RKO (cell line): ENCODE measurements around the gene NTN5.
A peak's percentile ranks its signal among the peaks of the same experiment; 100 is the strongest.
"Not testable (repeated sequence)": the region's sequence is repeated elsewhere in the genome, so short reads cannot be mapped to it uniquely, and the experiment has no call there.

Experiments
- DNase-seq: peaks from one replicate; pipeline ENCODE4 v3.0.0-alpha.2; 2016; ENCODE audit warnings: low spot score

NTN5 gene

DNA sequence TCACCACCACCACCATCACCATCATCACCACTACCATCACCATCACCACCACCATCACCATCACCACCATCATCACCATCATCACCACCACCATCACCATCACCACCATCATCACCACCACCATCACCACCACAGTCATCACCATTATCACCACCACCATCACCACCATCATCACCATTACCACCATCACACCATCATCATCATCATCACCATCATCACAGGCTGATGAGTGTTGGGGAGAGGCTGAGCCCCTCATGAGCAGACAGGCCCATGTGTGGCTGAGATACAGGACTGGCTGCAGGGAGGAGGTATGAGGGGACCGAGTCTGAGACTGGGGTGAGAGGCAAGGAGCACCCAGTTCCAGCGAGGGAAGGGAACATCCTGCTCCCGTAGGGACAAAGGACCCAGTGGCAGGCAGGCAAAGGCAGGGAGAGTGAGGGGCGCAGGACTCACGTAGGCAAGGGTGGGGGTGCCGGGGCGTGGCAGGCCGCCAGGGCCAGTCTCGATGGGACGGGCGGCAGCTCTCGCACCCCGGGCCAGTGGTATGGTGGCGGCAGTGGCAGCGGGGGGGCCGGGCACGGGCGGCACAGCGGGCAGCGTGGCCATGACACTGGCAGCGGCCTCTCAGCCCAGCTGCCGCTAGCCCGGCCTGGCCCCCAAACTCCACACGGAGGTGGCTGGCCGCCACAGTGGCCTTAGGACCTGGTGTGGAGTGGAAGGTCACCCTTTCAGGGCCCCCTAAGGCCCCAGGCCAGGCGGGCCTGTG is 2.7 kb downstream of the NTN5 start:
- no peak for DNase-seq

DNA sequence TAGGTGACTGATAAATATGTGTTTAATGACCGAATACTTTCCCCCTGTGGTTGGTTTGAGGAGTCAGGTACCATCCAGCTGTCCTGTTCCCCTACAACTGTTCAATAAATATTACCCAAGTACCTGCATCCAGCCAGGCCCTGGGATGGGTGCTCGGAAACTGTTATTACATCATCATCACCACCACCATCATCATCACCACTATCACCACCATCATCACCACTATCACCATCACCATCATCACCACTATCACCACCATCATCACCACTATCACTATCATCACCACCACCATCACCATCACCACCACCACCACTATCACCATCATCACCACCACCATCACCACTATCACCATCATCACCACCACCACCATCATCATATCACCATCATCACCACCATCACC is 4.1 kb downstream of the NTN5 start:
- DNase-seq: no peak

DNA sequence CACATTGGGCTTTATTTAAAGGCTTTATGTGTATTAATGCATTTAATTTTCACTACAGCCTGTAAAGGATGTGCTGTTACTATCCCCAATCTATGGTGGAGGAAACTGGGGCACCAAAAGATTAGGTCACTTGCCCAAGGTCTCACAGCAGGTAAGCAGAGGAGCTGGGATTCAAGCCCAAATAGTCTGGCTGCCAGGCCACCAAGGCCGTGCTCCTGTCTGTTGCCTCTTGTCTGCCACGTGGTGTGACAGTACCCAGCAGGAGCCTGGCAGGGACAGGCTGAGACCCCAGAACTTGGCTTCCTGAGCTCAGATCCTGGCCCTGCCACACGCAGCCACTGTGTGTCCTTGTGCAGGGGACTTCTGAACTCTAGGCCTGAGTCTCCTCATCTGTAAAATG is 4.5 kb downstream of the NTN5 start:
- DNase-seq: no peak

DNA sequence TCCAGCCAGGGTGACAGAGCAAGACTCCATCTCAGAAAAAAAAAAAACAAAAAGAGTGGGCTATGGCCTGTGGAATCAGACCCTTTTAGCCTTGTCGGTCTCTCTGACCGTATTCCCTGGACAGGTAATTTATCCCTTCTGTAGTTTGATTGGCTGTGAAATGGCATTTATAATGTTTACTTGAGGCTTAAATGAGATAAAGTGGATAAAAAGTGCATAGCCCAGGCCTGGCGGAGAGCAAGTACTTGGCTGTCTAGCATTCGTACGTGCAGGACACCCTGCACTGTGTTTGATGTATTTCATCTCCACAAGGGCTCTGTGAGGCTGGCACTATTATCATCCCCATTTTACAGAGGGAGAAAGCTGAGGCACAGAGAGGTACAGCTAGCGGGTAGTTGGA is 7.0 kb downstream of the NTN5 start:
- no peak for DNase-seq

DNA sequence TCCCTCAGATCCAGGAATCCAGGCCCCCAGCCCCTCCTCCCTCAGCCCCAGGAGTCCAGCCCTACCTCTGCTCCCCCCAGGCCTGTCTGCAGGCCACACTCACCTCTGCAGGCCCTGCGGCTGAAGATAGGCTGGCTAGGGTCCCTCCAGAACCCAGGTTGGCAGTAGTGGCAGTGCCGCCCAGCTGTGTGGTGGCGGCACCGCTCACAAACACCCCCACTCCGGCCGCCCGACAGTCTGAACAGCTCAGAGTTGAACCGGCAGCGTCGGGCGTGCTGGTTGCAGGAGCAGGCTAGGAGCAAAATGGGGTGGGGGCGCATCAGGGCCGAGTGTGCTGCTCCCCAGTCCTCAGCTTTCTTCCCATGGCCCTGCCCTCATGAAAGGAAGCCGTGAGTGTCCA is 8.3 kb downstream of the NTN5 start:
- DNase-seq: no peak

DNA sequence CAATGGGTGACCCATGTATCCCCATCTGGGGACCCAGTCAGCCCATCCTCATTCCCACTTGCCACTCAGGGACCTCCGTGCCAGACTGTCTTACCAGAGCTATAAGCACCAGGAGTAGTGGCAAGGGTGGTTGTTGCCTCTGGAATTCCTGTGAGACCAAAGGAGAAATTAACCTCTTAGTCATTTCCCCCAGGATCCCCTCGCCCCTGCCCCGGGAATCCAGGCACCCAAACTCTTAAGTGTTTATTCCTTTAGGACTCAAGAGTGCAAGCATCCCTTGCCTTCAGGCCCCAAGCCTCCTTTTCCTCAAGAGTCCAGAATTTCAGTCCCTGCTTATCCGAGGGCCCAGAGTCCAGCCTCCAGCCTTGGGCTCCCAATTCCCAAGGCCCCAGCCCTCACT is 9.2 kb downstream of the NTN5 start:
- DNase-seq: no peak

DNA sequence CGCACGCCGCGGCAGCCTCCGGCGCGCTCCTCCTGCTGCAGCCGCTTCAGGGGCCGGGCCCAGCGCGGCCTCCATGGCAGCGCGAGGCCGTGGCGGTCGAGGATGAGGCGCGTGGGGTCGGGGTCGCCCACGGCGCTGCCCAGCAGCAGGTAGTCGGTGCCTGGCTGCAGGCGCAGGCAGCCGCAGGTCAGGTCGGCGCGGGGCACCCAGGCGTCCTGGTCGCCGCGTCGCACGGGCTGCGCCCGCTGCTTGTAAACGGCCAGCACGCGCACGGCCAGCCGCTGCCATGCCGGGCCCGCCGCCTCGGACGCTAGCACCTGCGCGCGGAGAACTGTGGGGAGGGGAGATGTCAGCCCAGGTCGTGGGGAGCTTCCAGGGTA is 11.1 kb downstream of the NTN5 start:
- DNase-seq: no peak

DNA sequence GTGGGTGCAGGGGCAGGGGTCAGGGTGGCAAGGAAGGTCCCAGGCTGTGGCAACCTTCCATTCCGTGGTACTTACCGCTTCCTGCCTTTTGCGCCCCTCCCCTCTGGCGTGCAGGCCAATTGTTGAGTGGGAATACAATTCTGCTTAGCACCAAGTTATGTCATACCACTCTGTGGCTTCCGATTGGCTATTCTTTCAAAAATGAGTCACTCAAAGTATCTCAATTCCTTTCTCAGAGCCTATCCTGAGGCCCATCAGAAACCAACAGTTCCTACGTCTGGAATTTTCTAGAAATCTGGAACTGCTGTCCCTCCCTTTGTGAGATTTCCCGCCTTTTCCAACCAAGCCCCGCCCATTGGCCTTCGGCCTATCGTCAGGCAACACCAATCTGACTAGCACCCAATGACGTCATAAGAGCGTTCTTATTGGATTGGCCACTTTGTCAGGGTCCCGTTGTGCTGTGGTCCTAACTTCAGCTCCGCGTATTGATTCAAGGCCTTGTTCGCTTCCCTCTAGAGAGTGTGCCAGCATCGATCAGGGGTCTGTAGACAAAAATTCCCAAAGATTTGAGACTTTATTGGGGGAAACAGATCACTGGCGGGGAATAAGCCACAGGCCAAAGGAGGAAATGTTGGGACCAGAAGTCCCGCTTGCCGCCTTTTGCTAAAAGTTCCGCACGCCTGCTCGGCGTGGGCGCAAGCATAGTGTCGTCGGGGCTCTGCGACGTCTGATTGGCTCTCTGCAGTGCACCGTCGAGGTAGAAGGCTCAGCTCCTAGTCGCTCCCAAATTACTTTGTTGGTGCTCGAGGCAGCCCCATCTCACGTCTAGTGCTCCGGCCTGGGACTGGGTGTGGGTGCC is 11.7 kb downstream of the NTN5 start:
- DNase-seq: peak; percentile 87

DNA sequence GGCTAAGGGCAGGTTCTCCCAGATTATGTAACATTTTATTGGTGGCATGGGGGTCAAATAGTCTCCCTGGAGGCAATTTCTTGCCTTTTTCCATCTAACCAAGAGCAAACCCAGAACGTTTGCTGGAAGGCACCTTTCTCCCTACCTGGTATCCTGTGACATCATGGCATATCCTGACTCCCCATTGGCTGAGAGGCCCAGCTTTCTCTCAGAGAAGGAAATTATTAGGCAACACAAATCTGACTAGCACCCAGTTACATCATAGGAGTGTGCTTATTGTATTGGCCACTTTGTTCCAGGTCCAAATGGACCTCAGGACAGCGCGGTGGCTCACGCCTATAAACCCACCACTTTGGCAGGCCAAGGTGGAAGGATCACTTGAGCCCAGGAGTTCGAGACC is 13.0 kb downstream of the NTN5 start:
- DNase-seq: no peak

DNA sequence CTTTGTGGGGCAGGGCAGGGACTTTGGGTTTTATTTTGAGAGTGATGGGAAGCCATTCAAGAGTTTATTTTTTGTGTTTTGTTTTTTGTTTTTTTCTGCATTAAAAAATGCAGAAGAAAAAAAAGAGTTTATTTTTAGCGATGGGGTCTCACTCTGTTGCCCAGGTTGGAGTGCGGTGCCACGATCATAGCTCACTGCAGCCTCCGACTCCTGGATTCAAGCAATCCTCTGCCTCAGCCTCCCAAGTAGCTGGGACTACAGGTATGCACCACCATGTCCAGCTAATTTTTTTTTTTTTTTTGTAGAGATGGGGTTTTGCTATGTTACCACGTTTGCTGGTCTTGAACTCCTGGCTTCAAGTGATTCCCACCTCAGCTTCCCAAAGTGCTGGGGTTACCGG is 14.3 kb downstream of the NTN5 start:
- DNase-seq: no peak

DNA sequence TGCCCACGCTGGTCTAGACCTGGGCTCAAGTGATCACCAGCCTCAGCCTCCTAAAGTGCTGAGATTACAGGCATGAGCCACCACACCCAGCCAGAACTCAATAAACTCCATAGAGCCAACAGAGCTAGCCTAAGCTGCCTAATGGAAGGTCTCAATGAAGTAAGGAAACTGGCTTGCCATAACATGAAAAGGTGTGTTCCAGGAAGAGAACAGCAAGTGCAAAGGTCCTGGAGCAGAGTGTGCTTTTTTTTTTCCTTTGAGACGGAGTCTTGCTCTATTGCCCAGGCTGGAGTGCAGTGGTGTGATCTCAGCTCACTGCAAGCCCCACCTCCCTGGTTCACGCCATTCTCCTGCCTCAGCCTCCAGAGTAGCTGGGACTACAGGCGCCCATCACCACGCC is 15.0 kb downstream of the NTN5 start:
- not testable (repeated sequence) for DNase-seq

DNA sequence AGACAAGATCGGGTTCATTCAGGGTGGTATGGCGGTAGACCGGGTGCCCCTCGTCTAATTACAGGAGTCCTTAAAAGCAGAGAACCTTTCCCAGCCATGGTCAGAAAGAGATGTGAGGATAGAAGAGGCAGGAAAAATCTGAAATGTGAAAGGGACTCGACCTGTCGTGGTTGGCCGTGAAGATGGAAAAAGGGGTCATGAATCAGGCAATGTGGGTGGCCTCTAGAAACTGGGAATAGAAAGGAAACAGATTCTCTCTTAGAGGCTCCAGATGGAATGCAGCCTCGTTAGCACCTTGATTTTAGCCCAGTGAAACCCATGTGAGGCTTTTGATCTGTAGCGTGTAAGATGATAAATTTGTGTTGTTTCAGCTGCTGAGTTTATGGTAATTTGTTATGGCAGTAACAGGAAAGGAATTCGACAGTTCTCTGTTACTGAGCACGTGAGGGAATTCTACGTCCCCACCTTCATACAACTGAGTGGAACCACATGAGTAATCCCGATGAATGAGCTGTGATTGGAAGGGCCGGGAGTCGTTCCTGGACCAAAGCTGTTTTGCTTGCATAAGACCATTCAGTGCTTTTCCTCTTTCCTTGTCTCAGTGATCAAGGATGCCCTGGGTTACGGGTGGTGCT is 15.9 kb downstream of the NTN5 start:
- DNase-seq: peak; percentile 73

DNA sequence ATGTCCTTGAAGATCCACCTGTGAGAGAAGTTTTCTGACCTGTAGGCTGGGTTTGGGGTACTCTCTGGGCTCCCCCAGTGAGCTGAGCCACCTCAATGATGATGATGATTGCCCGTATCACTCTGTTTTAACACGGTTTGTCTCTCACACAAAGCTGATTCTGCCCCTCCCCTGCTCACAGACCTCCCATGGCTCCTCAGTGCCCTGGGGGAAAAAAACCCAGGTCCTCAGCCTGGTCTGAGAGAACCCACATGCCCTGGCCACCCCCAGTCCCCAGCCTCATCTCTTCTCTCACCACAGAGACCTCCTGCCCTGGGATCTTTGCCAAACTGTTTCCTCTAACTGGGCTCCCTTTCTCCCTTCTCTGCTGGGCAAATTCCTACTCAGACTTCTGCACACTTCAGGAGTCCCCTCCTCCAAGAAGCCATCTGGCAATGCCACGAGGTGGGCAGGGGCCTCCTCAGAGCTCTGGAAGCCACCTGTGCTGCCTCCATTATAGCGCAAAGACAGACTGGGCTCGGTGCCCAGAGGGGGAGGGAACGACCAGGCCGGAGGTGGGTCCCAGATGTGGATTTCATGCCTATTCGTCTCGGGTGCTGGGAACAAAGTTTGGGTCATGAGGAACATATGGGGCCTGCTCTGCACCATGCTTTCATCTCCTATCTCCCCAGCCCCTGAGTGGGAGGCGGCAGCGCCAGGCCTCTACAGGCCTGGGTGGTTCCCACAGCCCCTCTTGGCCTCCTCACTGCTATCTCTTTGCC is 18.3 kb downstream of the NTN5 start:
- no peak for DNase-seq

DNA sequence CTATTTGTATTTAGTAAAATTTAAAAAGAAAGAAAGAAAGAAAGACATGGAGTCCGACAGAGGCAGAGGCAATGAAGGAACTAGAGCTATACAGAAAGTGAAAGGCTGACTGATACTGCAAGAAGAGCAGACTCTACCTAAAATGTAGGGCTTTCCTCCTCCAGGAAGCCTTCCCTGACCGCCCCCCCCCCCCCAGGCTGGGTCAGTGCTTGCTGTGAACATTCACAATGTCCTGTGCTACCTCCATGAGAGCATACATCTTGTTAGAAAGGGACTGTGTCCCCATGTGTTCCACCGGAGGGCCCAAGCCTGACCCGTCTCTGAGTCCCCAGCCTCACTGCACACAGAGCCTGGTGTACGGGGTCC is 21.2 kb downstream of the NTN5 start:
- DNase-seq: no peak

DNA sequence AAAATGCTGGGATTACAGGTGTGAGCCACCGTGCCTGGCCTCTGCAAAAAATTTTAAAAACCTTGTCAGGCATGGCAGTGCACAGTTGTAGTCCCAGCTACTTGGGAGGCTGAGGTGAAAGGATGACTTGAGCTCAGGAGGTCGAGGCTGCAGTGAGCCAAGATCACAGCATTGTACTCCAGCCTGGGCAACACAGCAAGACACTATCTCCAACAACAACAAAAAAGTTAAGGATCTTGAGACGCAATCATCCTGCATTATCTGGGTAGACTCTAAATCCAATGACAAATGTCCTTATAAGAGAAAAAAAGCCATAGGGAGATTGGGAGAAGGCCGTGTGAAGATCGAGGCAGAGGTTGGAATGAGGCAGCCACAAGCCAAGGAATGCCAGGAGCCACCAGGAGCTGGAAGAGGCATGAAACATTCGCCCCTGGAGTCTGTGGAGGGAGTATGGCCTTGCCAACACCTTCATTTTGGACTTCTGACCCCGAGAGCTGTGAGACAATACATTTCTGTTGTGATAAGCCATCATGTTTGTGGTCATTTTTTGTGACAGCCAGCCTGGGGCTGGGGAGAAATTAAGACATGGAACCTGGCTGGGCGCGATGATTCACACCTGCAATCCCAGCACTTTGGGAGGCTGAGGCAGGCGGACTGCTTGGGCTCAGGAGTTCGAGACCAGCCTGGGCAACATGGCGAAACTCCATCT is 21.7 kb downstream of the NTN5 start:
- no peak for DNase-seq

DNA sequence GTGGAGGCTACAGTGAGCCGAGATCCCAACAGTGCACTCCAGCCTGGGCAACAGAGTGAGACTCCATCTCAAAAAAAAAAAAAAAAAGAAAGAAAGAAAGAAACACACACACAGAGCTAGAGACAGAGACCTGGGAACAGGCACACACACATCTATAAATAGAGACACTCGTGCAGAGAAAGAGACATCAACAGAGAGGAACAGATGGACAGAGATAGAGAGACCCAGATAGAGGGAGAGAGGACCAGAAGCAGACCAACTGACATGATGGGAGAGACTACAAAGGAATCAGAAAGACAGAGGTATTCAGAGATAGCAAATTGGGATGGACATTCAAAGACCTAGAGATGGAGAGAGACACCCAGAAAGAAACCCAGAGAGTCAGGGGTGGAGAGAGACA is 24.7 kb downstream of the NTN5 start:
- no peak for DNase-seq

DNA sequence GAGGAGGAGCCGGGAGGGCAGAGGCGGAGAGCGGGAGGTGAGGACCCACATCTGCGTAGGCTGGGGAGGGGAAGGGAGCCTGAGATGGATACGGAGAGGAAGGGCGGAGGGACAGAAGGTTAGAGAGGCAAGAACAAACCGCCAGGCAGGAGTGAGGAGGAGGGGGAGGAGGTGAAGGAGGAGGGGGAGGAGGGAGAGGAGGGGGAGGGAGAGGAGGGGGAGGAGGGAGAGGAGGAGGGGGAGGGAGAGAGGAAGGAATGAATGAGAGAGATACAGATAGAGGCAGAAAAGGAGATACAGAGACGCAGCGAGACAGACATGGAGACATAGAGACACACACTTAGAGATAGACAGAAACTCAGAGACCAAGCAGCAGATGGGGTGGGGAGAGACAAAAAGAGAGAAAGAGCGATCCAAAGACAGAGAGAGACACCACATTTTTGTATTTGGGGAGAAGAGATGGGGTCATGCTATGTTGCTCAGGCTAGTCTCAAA is 26.0 kb downstream of the NTN5 start:
- no peak for DNase-seq

DNA sequence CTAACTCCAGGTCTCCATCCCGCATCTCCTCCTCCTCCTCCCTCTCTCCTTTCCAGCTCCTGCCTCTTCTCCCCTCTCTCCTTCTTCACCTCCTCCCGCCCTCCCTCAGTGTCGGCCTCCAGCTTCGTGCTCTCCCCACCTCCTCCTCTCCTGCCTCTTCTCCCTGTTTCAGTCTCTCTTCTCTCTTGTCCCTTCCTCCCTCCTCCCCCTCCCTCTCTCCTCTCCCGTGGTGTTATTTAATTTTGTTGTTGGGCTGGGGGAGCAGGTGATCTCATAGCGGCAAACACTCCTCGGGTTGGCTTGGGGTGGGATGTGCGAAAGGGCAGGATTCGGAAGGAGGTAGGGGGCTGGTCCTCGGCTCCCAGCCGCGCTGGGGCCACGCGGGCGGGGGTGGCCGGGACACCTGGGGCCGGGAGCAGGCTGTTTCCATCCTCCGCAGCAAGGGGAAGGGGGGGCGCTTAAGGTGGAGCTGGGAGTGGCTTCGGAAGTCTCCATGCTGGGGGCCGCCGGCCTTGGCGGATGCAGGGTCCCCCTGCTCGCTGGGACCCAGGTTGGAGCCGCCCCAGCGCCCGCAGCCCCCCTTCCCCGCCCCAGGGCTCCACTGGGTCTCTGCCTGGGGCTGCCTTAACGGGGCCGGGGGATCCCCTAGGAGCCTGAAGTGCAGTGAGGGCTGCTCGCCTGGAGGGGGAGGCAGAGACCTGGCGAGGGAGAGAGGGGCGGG is 26.7 kb downstream of the NTN5 start, which contains the start of gene CA11:
Gene CA11 (minus strand): TSS at position 187 of the 721 bp plus-strand sequence. CDS start 555 bp downstream, outside the sequence.
- DNase-seq: peak; percentile 86

DNA sequence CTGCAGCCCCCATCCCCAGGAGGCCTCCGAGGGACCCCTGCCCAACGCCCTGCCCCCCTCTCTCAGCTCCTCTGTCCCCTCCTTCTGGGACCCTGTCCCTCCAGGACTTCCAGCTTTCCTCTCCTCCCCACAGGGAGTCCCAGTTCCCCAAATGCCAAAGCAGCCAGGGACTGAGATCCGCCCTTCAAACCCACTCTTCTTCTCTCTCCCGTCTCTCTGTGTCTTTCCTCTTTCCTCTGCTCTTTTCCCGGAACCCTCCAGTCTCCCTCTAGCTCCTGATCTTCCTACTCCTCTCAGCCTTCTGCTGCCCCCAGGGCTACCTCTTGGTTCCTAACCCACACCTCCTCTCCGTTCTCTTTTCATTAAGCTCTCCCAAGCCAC is 27.2 kb downstream of the NTN5 start:
- DNase-seq: no peak

DNA sequence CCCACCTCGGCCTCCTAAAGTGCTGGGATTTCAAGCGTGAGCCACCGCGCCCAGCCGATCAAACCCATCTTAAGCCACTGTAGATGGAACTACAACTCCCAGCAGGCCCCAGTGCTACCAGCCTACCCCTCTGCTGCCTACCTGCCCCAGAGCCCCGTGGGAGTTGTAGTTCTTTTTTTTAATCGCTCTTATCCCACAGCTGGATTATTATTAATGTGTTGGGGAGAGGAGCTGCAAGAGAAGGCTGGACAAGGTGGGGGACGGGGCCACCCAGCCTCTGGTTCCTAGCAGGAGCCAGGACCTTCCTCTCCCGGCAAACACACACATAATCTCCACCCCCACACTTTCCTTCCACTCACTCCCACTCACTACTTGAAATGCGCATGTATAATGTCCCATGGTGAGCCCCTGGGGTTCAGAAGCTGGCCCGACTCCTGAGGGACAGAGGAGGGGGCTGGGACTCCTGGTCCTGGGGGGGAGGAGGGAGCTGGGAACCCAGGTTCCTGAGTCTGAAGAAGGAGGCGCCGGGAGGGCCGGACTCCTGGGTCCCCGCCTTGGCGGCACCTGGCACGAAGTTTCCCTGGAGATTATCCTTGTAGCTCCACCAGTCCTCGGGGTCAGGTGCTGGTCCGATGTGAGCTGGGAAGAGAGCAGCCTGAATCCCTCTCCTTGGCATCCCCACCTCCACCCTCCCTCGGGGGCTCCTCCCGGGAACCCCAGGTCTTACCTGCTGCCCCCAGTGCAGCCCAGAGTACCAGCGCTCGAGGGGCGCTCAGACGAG is 27.8 kb downstream of the NTN5 start:
- peak; percentile 88 for DNase-seq
